Measurements from ENCODE around the gene PROM1. TPM values are rescaled to one million over a fixed set of nuclear protein-coding genes. Genes with fewer than 3 reads are reported as not detected.

Gene PROM1
- total and polyA plus RNA-seq, 2 of the 8 experiments (the other 6 are each of a cell fraction or from before 2014, with no cell fraction given) = 36.0 to 59.7 TPM

GRCh38 chr4:16109256-16109655 lies 25.4 kb upstream of the PROM1 start:
- no peak overlapping the region for H2AK5ac ChIP-seq (ENCODE audit: low read depth, low read length)
- no peaks in the 10 kb centered on the region for H3K79me2 ChIP-seq (ENCODE audit: control insufficient read depth in 1 of 2, insufficient read depth in 2 of 2, low read length in 2 of 2)
- H2BK15ac ChIP-seq (ENCODE audit: low read length) = no peak overlapping the region
- H3K4me2 ChIP-seq (ENCODE audit: insufficient read depth in 1 of 2, low read depth in 2 of 2, low read length in 2 of 2) = no peak overlapping the region
- no peak overlapping the region for H3K23ac ChIP-seq (ENCODE audit: insufficient read length)
- H4K5ac ChIP-seq (ENCODE audit: insufficient read length, low read depth, low read length) = no peak overlapping the region
- no peak overlapping the region for H4K91ac ChIP-seq (replicated peaks; ENCODE audit: insufficient read length, low read length)
- no peak overlapping the region for H2BK5ac ChIP-seq (ENCODE audit: low read depth, low read length)
- no peaks in the 10 kb centered on the region for H3K4me1 ChIP-seq (replicated peaks in 1 of 4; ENCODE audit: control insufficient read depth in 3 of 4, insufficient read depth in 4 of 4, low read length in 3 of 4)
- H4K20me1 ChIP-seq (replicated peaks in 1 of 2; ENCODE audit: control insufficient read depth in 1 of 2, insufficient read depth in 2 of 2, low read length in 2 of 2) = no peaks in the 10 kb centered on the region
- no peaks in the 10 kb centered on the region for H3K9me3 ChIP-seq (ENCODE audit: insufficient read depth in 2 of 2, low read depth in 1 of 2, low read length in 1 of 2)
- no peaks in the 10 kb centered on the region for H3K23me2 ChIP-seq (ENCODE audit: low read depth, low read length)
- no peak overlapping the region for H3K9ac ChIP-seq (replicated peaks in 1 of 4; ENCODE audit: extremely low read depth in 1 of 4, low read depth in 3 of 4, low read length in 3 of 4)
- H3K56ac ChIP-seq (replicated peaks; ENCODE audit: insufficient read length, low read depth, low read length) = no peak overlapping the region
- H3K27me3 ChIP-seq (replicated peaks in 1 of 4; ENCODE audit: control insufficient read depth in 3 of 4, extremely low read depth in 1 of 4, insufficient read depth in 3 of 4, low read length in 3 of 4) = no peaks in the 10 kb centered on the region
- no peak overlapping the region for H3K27ac ChIP-seq (ENCODE audit: low read depth, low read length)
- POLR2A ChIA-PET (ENCODE audit: partially characterized antibody) = no interaction called here
- H3K14ac ChIP-seq (ENCODE audit: insufficient read length) = no peak overlapping the region
- TF ChIP-seq ATF2 (IDR thresholded peaks at IDR 0.05; ENCODE audit: low read length) (no peak), RFX5 (IDR thresholded peaks at IDR 0.05; ENCODE audit: borderline replicate concordance, low read depth, low read length) (no peak), ZNF274 (IDR thresholded peaks at IDR 0.05; ENCODE audit: borderline replicate concordance, extremely low read depth, low read length) (no peak), TEAD4 (IDR thresholded peaks at IDR 0.05; ENCODE audit: low read depth, low read length) (no peak), RAD21 (IDR thresholded peaks at IDR 0.05 in 1 of 2, conservative IDR thresholded peaks at IDR 0.05 in 1 of 2; ENCODE audit: low read depth in 2 of 2, low read length in 2 of 2) (no peak), TCF12 (IDR thresholded peaks at IDR 0.05; ENCODE audit: low read depth, low read length) (no peak), CHD2 (IDR thresholded peaks at IDR 0.05; ENCODE audit: low read length) (no peak)
- H3K79me1 ChIP-seq (ENCODE audit: low read depth, low read length) = no peaks in the 10 kb centered on the region
- H2BK12ac ChIP-seq (ENCODE audit: low read depth, low read length) = no peak overlapping the region
- FAIRE-seq = no peak
- WGBS, 2 experiments (ENCODE audit: extremely low coverage in 1 of 2, insufficient coverage in 1 of 2, insufficient read length in 1 of 2, insufficient replicate concordance in 2 of 2, low coverage in 1 of 2, low lambda C conversion rate in 2 of 2, missing lambda C conversion rate in 1 of 2) = 91% methylated on average over 6 of the region's 6 CpGs; no CpG with 5 or more reads in 1 of the 2 experiments
- H3K36me3 ChIP-seq (ENCODE audit: control insufficient read depth in 2 of 4, insufficient read depth in 4 of 4, low read length in 3 of 4) = no peaks in the 10 kb centered on the region
- H2AFZ ChIP-seq (ENCODE audit: low read length) = no peak overlapping the region
- no peak for DNase-seq (ENCODE audit: low read depth in 1 of 2, low spot score in 2 of 2)
- H3K18ac ChIP-seq (ENCODE audit: extremely low read depth, low read length) = no peak overlapping the region
- CTCF ChIA-PET (ENCODE audit: partially characterized antibody) = interaction anchor here (0.8 to 1.1 kb wide), 3 partner anchors 9 to 90 kb away, joined by 4 to 5 read pairs (median 5); no protein-coding TSS in a partner anchor
- no peak overlapping the region for H4K8ac ChIP-seq (ENCODE audit: extremely low read depth, insufficient read depth, low read length)
- no peak overlapping the region for H2BK120ac ChIP-seq (replicated peaks; ENCODE audit: low read depth, low read length)
- H2BK20ac ChIP-seq (ENCODE audit: low read length) = no peak overlapping the region
- no peak overlapping the region for H3K4me3 ChIP-seq (ENCODE audit: extremely low read depth in 1 of 4, insufficient read depth in 2 of 4, low read depth in 3 of 4, low read length in 4 of 4)
- H3K4ac ChIP-seq (replicated peaks; ENCODE audit: insufficient read length, low read depth, low read length) = no peak overlapping the region

Measured in H1 (cell line).